HTR-8/SVneo (cell line): ENCODE data around the gene MYO9A.
A peak's percentile ranks its signal among the peaks of the same experiment; 100 is the strongest.

Source experiments
- DNase-seq: peaks from one replicate; pipeline ENCODE4 v3.0.0; 2011; ENCODE audit warnings: low spot score, mixed read lengths; ENCODE audit not compliant: insufficient read length
- FAIRE-seq: peaks from 2 replicates; lab custom pipeline; 2011; peaks lifted over from hg19 to GRCh38; lab: Jason Lieb, UNC

The MYO9A gene

GRCh38 chr15:71801935-71802655 is 315.9 kb downstream of the MYO9A start:
- no peak for FAIRE-seq
- DNase-seq: no peak

- DNase-seq (peak; percentile 82), FAIRE-seq (no peak)
Observed at GRCh38 chr15:71800835-71801745, 316.9 kb downstream of the MYO9A start.

GRCh38 chr15:71800190-71800589 is 317.8 kb downstream of the MYO9A start:
- FAIRE-seq (no peak), DNase-seq (no peak)

GRCh38 chr15:71798641-71799040 is 319.3 kb downstream of the MYO9A start:
- FAIRE-seq: peak; percentile 16
- no peak for DNase-seq

- DNase-seq: peak; percentile 64
- peak; percentile 42 for FAIRE-seq
Observed at GRCh38 chr15:71792521-71792920, 325.4 kb downstream of the MYO9A start.

- FAIRE-seq (peak; percentile 13), DNase-seq (no peak)
Observed at GRCh38 chr15:71791975-71792374, 326.0 kb downstream of the MYO9A start.

GRCh38 chr15:71790081-71790480 is 327.9 kb downstream of the MYO9A start:
- FAIRE-seq: peak; percentile 74
- DNase-seq: peak; percentile 72

GRCh38 chr15:71789616-71790015 is 328.3 kb downstream of the MYO9A start:
- FAIRE-seq: peak; percentile 98

GRCh38 chr15:71788646-71789579 is 329.0 kb downstream of the MYO9A start:
- no peak for FAIRE-seq
- no peak for DNase-seq

More at GRCh38 chr15:71789616-71790015, 328.3 kb downstream of the MYO9A start:
- no peak for DNase-seq

GRCh38 chr15:71786673-71787072 is 331.3 kb downstream of the MYO9A start:
- no peak for FAIRE-seq
- DNase-seq: no peak

- FAIRE-seq (peak; percentile 4), DNase-seq (no peak)
Observed at GRCh38 chr15:71785996-71786395, 332.0 kb downstream of the MYO9A start.

GRCh38 chr15:71784719-71785118 is 333.2 kb downstream of the MYO9A start:
- FAIRE-seq: peak; percentile 80
- DNase-seq: no peak

GRCh38 chr15:71782422-71783165 is 335.4 kb downstream of the MYO9A start:
- FAIRE-seq (no peak), DNase-seq (no peak)

GRCh38 chr15:71781965-71782265 is 336.0 kb downstream of the MYO9A start:
- FAIRE-seq: no peak
- no peak for DNase-seq

GRCh38 chr15:71781179-71781964 is 336.6 kb downstream of the MYO9A start:
- FAIRE-seq (no peak), DNase-seq (no peak)

GRCh38 chr15:71780115-71780976 is 337.6 kb downstream of the MYO9A start:
- FAIRE-seq (no peak), DNase-seq (peak; percentile 67)

GRCh38 chr15:71779073-71779797 is 338.7 kb downstream of the MYO9A start:
- no peak for FAIRE-seq

More at GRCh38 chr15:71779073-71779797, 338.7 kb downstream of the MYO9A start:
- no peak for DNase-seq
